GM12892 (cell line): ENCODE results near the gene SLC17A2.

Experiments
- POLR2A ChIP-seq: IDR thresholded peaks from 2 replicates; pipeline ENCODE4 v1.6.1; 2011; ENCODE audit warnings: low read depth, low read length, control low read depth
- POLR2AphosphoS5 ChIP-seq: IDR thresholded peaks from 2 replicates; pipeline ENCODE4 v1.6.1; 2011; ENCODE audit warnings: low read depth, low read length, control low read depth
- TAF1 ChIP-seq: IDR thresholded peaks from 2 replicates; pipeline ENCODE4 v1.6.1; 2011; ENCODE audit warnings: low read depth, mild to moderate bottlenecking, control low read depth, low read length, borderline replicate concordance

GRCh38 chr6:25973923-25974555 lies 43.5 kb upstream of the SLC17A2 start:
- TF ChIP-seq POLR2AphosphoS5: no peak
- TF ChIP-seq POLR2A: no peak
- no peak for TF ChIP-seq TAF1
